LNCAP (cell line): ENCODE results near the gene VAV3.

ENCODE experiments used
- TF ChIP-seq, protein P1 (sequence below): fragments of 450-650 bp; IDR thresholded peaks from 2 replicates; pipeline ENCODE4 v1.5.1; 2017; ENCODE audit warnings: mild to moderate bottlenecking

The VAV3 gene

GRCh38 chr1:107547363-107548155 lies 417.4 kb downstream of the VAV3 start:
- TF ChIP-seq, protein P1, sequence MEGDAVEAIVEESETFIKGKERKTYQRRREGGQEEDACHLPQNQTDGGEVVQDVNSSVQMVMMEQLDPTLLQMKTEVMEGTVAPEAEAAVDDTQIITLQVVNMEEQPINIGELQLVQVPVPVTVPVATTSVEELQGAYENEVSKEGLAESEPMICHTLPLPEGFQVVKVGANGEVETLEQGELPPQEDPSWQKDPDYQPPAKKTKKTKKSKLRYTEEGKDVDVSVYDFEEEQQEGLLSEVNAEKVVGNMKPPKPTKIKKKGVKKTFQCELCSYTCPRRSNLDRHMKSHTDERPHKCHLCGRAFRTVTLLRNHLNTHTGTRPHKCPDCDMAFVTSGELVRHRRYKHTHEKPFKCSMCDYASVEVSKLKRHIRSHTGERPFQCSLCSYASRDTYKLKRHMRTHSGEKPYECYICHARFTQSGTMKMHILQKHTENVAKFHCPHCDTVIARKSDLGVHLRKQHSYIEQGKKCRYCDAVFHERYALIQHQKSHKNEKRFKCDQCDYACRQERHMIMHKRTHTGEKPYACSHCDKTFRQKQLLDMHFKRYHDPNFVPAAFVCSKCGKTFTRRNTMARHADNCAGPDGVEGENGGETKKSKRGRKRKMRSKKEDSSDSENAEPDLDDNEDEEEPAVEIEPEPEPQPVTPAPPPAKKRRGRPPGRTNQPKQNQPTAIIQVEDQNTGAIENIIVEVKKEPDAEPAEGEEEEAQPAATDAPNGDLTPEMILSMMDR = no peak

GRCh38 chr1:107546576-107546975 lies 418.4 kb downstream of the VAV3 start:
- TF ChIP-seq, protein P1 = no peak

- TF ChIP-seq, protein P1 = no peak
Measured at GRCh38 chr1:107545879-107546278, 419.1 kb downstream of the VAV3 start.

DNA sequence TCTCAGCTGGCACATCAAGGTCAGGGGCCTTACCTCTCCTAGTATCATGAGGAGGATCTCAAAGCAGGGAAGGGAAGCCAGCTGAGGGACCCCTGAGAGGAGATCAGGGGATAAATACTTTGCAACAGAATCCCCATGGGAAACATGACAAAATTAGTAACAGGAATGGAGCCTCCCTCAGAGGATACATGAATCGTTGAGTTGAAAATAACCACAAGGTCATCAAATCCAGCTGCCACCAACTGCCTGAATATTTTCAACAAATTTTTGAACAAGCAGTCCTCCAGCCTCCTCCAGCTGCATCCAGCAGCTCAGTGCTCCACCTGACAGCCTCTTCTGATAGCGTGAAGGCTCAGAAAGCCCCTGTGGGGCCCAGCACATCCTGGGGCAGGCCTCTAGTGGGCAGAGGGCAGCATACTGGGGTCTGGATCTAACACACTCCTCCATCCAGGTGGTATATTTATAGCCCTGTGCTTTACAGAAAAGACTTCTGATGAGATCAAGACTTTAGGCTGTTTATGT lies 419.9 kb downstream of the VAV3 start:
- TF ChIP-seq, protein P1 = no peak

DNA sequence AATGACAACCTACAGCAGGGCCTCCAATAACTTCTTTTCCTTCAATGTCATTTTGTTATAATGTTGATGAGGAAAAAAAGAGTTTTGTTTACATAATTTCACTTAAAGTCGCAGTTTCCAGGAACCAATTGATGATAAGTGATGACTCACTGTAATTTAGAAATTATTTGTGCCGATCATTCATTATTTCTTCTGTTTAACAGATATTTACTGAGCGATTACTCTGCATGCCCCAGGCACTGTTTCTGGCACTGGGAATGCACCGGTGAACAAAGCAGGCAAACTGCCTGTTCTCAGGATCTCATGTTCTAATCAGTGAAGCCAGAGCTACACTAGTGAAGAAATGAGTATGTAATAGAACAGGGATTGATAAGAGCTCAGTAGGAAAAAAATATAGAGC lies 420.7 kb downstream of the VAV3 start:
- TF ChIP-seq, protein P1 = no peak

- TF ChIP-seq, protein P1 = no peak
Measured at GRCh38 chr1:107541412-107541811, 423.6 kb downstream of the VAV3 start.

- TF ChIP-seq, protein P1 = no peak
Measured at GRCh38 chr1:107538502-107538901, 426.5 kb downstream of the VAV3 start.
